A673 (cell line): ENCODE results near the gene OS9. TPM values are rescaled to one million over a fixed set of nuclear protein-coding genes. Genes with fewer than 3 reads are reported as not detected.
A peak's percentile ranks its signal among the peaks of the same experiment; 100 is the strongest.

Experiments used
- BruUV-seq: library from RNA; stranded (reverse); fragments of 400-500 nt; replicated peaks from 2 replicates; lab custom pipeline; 2021; lab: Mats Ljungman, UMichigan
- CTCF ChIA-PET: fragments of 300-600 bp; sonication (Branson Sonifier 250); formaldehyde crosslinking; loops from one replicate; lab custom pipeline; 2022; ENCODE audit warnings: antibody characterized with exemption; lab: Charles Lee
- POLR2A ChIA-PET: fragments of 300-600 bp; sonication (Branson Sonifier 250); formaldehyde crosslinking; loops from one replicate; lab custom pipeline; 2022; ENCODE audit warnings: antibody characterized with exemption; ENCODE audit not compliant: low non-redundant PET; lab: Charles Lee
- DNase-seq: peaks from one replicate; pipeline ENCODE4 v3.0.0-alpha.2; 2015; ENCODE audit warnings: low spot score
- H3K27ac ChIP-seq: fragments of 200-600 bp; sonication (generic); 2 replicates; pipeline ENCODE4 v1.5.1; 2016; ENCODE audit warnings: mixed run types, low read depth, mild to moderate bottlenecking, mixed read lengths, antibody characterized with exemption, low read length; ENCODE audit not compliant: poor library complexity, severe bottlenecking
- H3K27me3 ChIP-seq: fragments of 200-600 bp; sonication (generic); replicated peaks from 2 replicates; pipeline ENCODE4 v1.6.1; 2017; ENCODE audit warnings: mixed run types, low read depth, mild to moderate bottlenecking, mixed read lengths, antibody characterized with exemption, low read length; ENCODE audit not compliant: insufficient read depth, poor library complexity
- H3K36me3 ChIP-seq: fragments of 200-600 bp; sonication (generic); 2 replicates; pipeline ENCODE4 v1.6.1; 2016; ENCODE audit warnings: mixed run types, mild to moderate bottlenecking, mixed read lengths, antibody characterized with exemption, low read length; ENCODE audit not compliant: insufficient read depth, poor library complexity, severe bottlenecking
- H3K4me1 ChIP-seq: fragments of 200-600 bp; sonication (generic); 2 replicates; pipeline ENCODE4 v1.6.1; 2017; ENCODE audit warnings: mixed run types, mild to moderate bottlenecking, mixed read lengths, antibody characterized with exemption, low read length; ENCODE audit not compliant: insufficient read depth, poor library complexity, severe bottlenecking
- H3K4me3 ChIP-seq: fragments of 200-600 bp; sonication (generic); 2 replicates; pipeline ENCODE4 v1.5.1; 2016; ENCODE audit warnings: low read depth, mixed run types, mild to moderate bottlenecking, mixed read lengths, low read length; ENCODE audit not compliant: poor library complexity, severe bottlenecking
- H3K9me3 ChIP-seq: fragments of 200-600 bp; sonication (generic); 2 replicates; pipeline ENCODE4 v1.6.1; 2016; ENCODE audit warnings: mixed run types, low read depth, mild to moderate bottlenecking, mixed read lengths, antibody characterized with exemption, low read length; ENCODE audit not compliant: poor library complexity, severe bottlenecking
- CTCF ChIP-seq: fragments of 300-800, 200-600 bp; sonication (generic); conservative IDR thresholded peaks from 2 replicates; pipeline ENCODE4 v1.5.1; 2017; ENCODE audit warnings: low read depth, mild to moderate bottlenecking, antibody characterized with exemption, low read length, moderate library complexity, mixed read lengths
- EZH2 ChIP-seq: fragments of 200-600 bp; sonication (generic); IDR thresholded peaks from 2 replicates; pipeline ENCODE4 v1.6.1; 2017; ENCODE audit warnings: borderline replicate concordance, low read depth, mild to moderate bottlenecking, mixed read lengths, antibody characterized with exemption, low read length; ENCODE audit not compliant: poor library complexity, severe bottlenecking
- intact Hi-C: fragments of 100-400 bp; cut with micrococcal nuclease; formaldehyde crosslinking; loops from one replicate; pipeline ENCODE4 v1.10.0; 2022; ENCODE audit not compliant: unreplicated experiment
- total RNA-seq: library from RNA; stranded (reverse); gene quantifications from 2 replicates; pipeline ENCODE4 v1.2.3, GENCODE V29; 2021

Gene OS9
- total RNA-seq, 1 experiment from 2014 or later, result 142 TPM

GRCh38 chr12:57756406-57757341 lies 62.7 kb downstream of the OS9 start:
- POLR2A ChIA-PET, result interaction anchor here (0.6 to 0.7 kb wide), 2 partner anchors 28 to 189 kb away, joined by 4 to 17 read pairs; no protein-coding TSS in a partner anchor
- H3K9me3 ChIP-seq, result no peaks in the 10 kb centered on the region
- no peaks in the 10 kb centered on the region for H3K27me3 ChIP-seq
- no peak for DNase-seq
- TF ChIP-seq EZH2, result no peak
- peak; percentile 73 for TF ChIP-seq CTCF
- peaks cover 26% of the 10 kb centered on the region for H3K4me1 ChIP-seq
- H3K27ac ChIP-seq, result no peak overlapping the region
- peaks cover 6% of the 10 kb centered on the region for H3K36me3 ChIP-seq
- intact Hi-C loops, result no loop called here
- H3K4me3 ChIP-seq, result peak overlapping the region; percentile 60
- CTCF ChIA-PET, result interaction anchor here (0.6 to 1.9 kb wide), 3 partner anchors 9 to 15 kb away, joined by 3 to 10 read pairs (median 4); partner anchors contain the start of genes CYP27B1 and METTL1
- no TSS peak for BruUV-seq

GRCh38 chr12:57757771-57758170 lies 63.8 kb downstream of the OS9 start:
- H3K4me1 ChIP-seq, result peaks cover 24% of the 10 kb centered on the region
- POLR2A ChIA-PET, result no interaction called here
- BruUV-seq, result no TSS peak
- no peak for TF ChIP-seq CTCF
- no peak for TF ChIP-seq EZH2
- no peaks in the 10 kb centered on the region for H3K9me3 ChIP-seq
- no peak for DNase-seq
- CTCF ChIA-PET, result no interaction called here
- peaks cover 6% of the 10 kb centered on the region for H3K36me3 ChIP-seq
- no peak overlapping the region for H3K27ac ChIP-seq
- intact Hi-C loops, result no loop called here
- no peaks in the 10 kb centered on the region for H3K27me3 ChIP-seq
- H3K4me3 ChIP-seq, result no peak overlapping the region

GRCh38 chr12:57758552-57759359 lies 64.8 kb downstream of the OS9 start:
- intact Hi-C loops, result no loop called here
- H3K27me3 ChIP-seq, result peaks cover under 1% of the 10 kb centered on the region
- H3K27ac ChIP-seq, result no peak overlapping the region
- BruUV-seq, result no TSS peak
- no peak for DNase-seq
- ChIA-PET POLR2A (interaction anchor here (0.6 kb wide), 1 partner anchor 14 kb away, joined by 9 read pairs; the partner anchor contains the start of gene TSPAN31), CTCF (no interaction called here)
- no peaks in the 10 kb centered on the region for H3K9me3 ChIP-seq
- H3K4me1 ChIP-seq, result peaks cover 15% of the 10 kb centered on the region
- TF ChIP-seq CTCF (no peak), EZH2 (no peak)
- peaks cover 6% of the 10 kb centered on the region for H3K36me3 ChIP-seq
- H3K4me3 ChIP-seq, result no peak overlapping the region
